Mesenchymal stem cell (in vitro differentiated cells and primary cell): ENCODE data around the gene SLC23A1.

Experiments
- DNase-seq: peaks from one replicate; pipeline ENCODE4 v3.0.0-alpha.2; 2013
- H2AFZ ChIP-seq: one replicate; pipeline ENCODE4 v1.6.1; 2013; ENCODE audit warnings: low read depth, mild to moderate bottlenecking, control low read depth, inconsistent platforms, low read length, moderate library complexity
- H2AK5ac ChIP-seq: 2 replicates; pipeline ENCODE4 v1.6.1; 2013; ENCODE audit warnings: low read length, moderate library complexity, mild to moderate bottlenecking, inconsistent platforms; ENCODE audit not compliant: severe bottlenecking
- H2BK120ac ChIP-seq: one replicate; pipeline ENCODE4 v1.6.1; 2013; ENCODE audit warnings: low read depth, mild to moderate bottlenecking, inconsistent platforms, low read length, moderate library complexity
- H2BK12ac ChIP-seq, 2 experiments: one replicate each; pipeline ENCODE4 v1.6.1; 2013; ENCODE audit warnings: inconsistent platforms in 2 of 2, low read length in 2 of 2, mild to moderate bottlenecking in 2 of 2, moderate library complexity in 2 of 2, control low read depth in 1 of 2
- H2BK15ac ChIP-seq: one replicate; pipeline ENCODE4 v1.6.1; 2013; ENCODE audit warnings: mild to moderate bottlenecking, low read depth, inconsistent platforms; ENCODE audit not compliant: poor library complexity, severe bottlenecking
- H2BK5ac ChIP-seq: 2 replicates; pipeline ENCODE4 v1.6.1; 2013; ENCODE audit warnings: low read depth, mild to moderate bottlenecking, low read length, control low read depth, inconsistent platforms; ENCODE audit not compliant: poor library complexity, severe bottlenecking
- H3K14ac ChIP-seq, 2 experiments: one replicate each; pipeline ENCODE4 v1.6.1; 2013; ENCODE audit warnings: inconsistent platforms in 2 of 2, low read length in 2 of 2, control low read depth in 1 of 2, mild to moderate bottlenecking in 1 of 2, moderate library complexity in 1 of 2
- H3K18ac ChIP-seq, 2 experiments: one replicate each; pipeline ENCODE4 v1.6.1; 2013; ENCODE audit warnings: inconsistent platforms in 2 of 2, low read length in 2 of 2, control low read depth in 1 of 2, low read depth in 1 of 2, mild to moderate bottlenecking in 1 of 2
- H3K23ac ChIP-seq, 2 experiments: one replicate each; pipeline ENCODE4 v1.6.1; 2013; ENCODE audit warnings: inconsistent platforms in 2 of 2, low read length in 2 of 2, mild to moderate bottlenecking in 2 of 2, moderate library complexity in 2 of 2, control low read depth in 1 of 2
- H3K27ac ChIP-seq: 2 replicates; pipeline ENCODE4 v1.5.1; 2013; ENCODE audit warnings: mild to moderate bottlenecking, moderate library complexity, low read length, control low read depth, inconsistent platforms; ENCODE audit not compliant: poor library complexity, severe bottlenecking
- H3K27me3 ChIP-seq, 2 experiments: 2 replicates each; pipeline versions ENCODE4 v1.6.1 to v1.7.0; 2013; ENCODE audit warnings: low read length in 2 of 2, mild to moderate bottlenecking in 2 of 2, moderate library complexity in 2 of 2, control low read depth in 1 of 2, inconsistent platforms in 1 of 2; ENCODE audit not compliant: control insufficient read depth in 1 of 2, insufficient read depth in 1 of 2
- H3K36me3 ChIP-seq, 2 experiments: 2 replicates each; pipeline versions ENCODE4 v1.6.1 to v1.7.0; 2013; ENCODE audit warnings: low read length in 2 of 2, control low read depth in 1 of 2, inconsistent platforms in 1 of 2, low read depth in 1 of 2, mild to moderate bottlenecking in 1 of 2; ENCODE audit not compliant: insufficient read depth in 2 of 2, control insufficient read depth in 1 of 2
- H3K4ac ChIP-seq, 2 experiments: one replicate each; pipeline ENCODE4 v1.6.1; 2013; ENCODE audit warnings: inconsistent platforms in 2 of 2, low read length in 2 of 2, mild to moderate bottlenecking in 2 of 2, moderate library complexity in 2 of 2, control low read depth in 1 of 2, low read depth in 1 of 2
- H3K4me1 ChIP-seq: 2 replicates; pipeline ENCODE4 v1.6.1; 2013; ENCODE audit warnings: low read depth, low read length, control low read depth; ENCODE audit not compliant: control insufficient read depth, insufficient read depth
- H3K4me2 ChIP-seq: 2 replicates; pipeline ENCODE4 v1.6.1; 2013; ENCODE audit warnings: low read length, mild to moderate bottlenecking, inconsistent platforms; ENCODE audit not compliant: poor library complexity, severe bottlenecking
- H3K4me3 ChIP-seq, 2 experiments: 2 replicates each; pipeline versions ENCODE4 v1.5.1 to v1.7.0; 2013; ENCODE audit warnings: low read length in 2 of 2, mild to moderate bottlenecking in 2 of 2, control low read depth in 1 of 2, low read depth in 1 of 2; ENCODE audit not compliant: insufficient read depth in 1 of 2
- H3K79me1 ChIP-seq: replicated peaks from 2 replicates; pipeline ENCODE4 v1.6.1; 2013; ENCODE audit warnings: mild to moderate bottlenecking, control low read depth, low read length, inconsistent platforms; ENCODE audit not compliant: poor library complexity, severe bottlenecking
- H3K9ac ChIP-seq: 2 replicates; pipeline ENCODE4 v1.7.0; 2013; ENCODE audit warnings: mild to moderate bottlenecking, low read length, moderate library complexity
- H3K9me3 ChIP-seq: 2 replicates; pipeline ENCODE4 v1.7.0; 2013; ENCODE audit warnings: mild to moderate bottlenecking, low read length; ENCODE audit not compliant: control insufficient read depth
- H4K8ac ChIP-seq: one replicate; pipeline ENCODE4 v1.6.1; 2013; ENCODE audit warnings: inconsistent platforms, mild to moderate bottlenecking, low read length, moderate library complexity
- H4K91ac ChIP-seq: one replicate; pipeline ENCODE4 v1.6.1; 2013; ENCODE audit warnings: mild to moderate bottlenecking, low read length, inconsistent platforms
- WGBS: methylation state at CpG from one replicate; pipeline ENCODE4 v1.1.7; 2013; ENCODE audit warnings: mixed read lengths; 5-methylcytosine and 5-hydroxymethylcytosine counted together

SLC23A1 gene

GRCh38 chr5:139391570-139392323, 8.7 kb upstream of the SLC23A1 start:
- no peak overlapping the region for H2BK5ac ChIP-seq
- no peaks in the 10 kb centered on the region for H3K79me1 ChIP-seq
- H3K4me3 ChIP-seq = no peak overlapping the region
- no peak overlapping the region for H2BK15ac ChIP-seq
- no peak overlapping the region for H2BK120ac ChIP-seq
- H3K9me3 ChIP-seq = no peaks in the 10 kb centered on the region
- H2BK12ac ChIP-seq = no peak overlapping the region
- H3K4me1 ChIP-seq = peaks cover 37% of the 10 kb centered on the region
- DNase-seq = no peak
- H3K36me3 ChIP-seq = peaks cover 0 to 1% of the 10 kb centered on the region in 2 experiments
- H3K23ac ChIP-seq = no peak overlapping the region
- peaks cover 18 to 29% of the 10 kb centered on the region in 2 experiments for H3K27me3 ChIP-seq
- no peak overlapping the region for H3K4ac ChIP-seq
- H2AFZ ChIP-seq = no peak overlapping the region
- H3K18ac ChIP-seq = no peak overlapping the region
- no peak overlapping the region for H3K9ac ChIP-seq
- H4K8ac ChIP-seq = no peak overlapping the region
- no peak overlapping the region for H3K4me2 ChIP-seq
- H2AK5ac ChIP-seq = no peak overlapping the region
- no peak overlapping the region for H4K91ac ChIP-seq
- 73% methylated on average over 23 of the region's 33 CpGs for WGBS
- H3K27ac ChIP-seq = no peak overlapping the region
- H3K14ac ChIP-seq = no peak overlapping the region

GRCh38 chr5:139390639-139391569, 7.8 kb upstream of the SLC23A1 start:
- H3K27ac ChIP-seq = no peak overlapping the region
- H3K14ac ChIP-seq = no peak overlapping the region
- H2BK5ac ChIP-seq = no peak overlapping the region
- H2BK15ac ChIP-seq = no peak overlapping the region
- no peak overlapping the region for H4K8ac ChIP-seq
- no peak overlapping the region for H3K4me2 ChIP-seq
- WGBS = 92% methylated on average over 10 of the region's 10 CpGs
- peaks cover 36% of the 10 kb centered on the region for H3K4me1 ChIP-seq
- no peak overlapping the region for H3K9ac ChIP-seq
- no peaks in the 10 kb centered on the region for H3K79me1 ChIP-seq
- H2AK5ac ChIP-seq = no peak overlapping the region
- H2BK120ac ChIP-seq = no peak overlapping the region
- no peak overlapping the region for H3K4me3 ChIP-seq
- H3K36me3 ChIP-seq = no peaks in the 10 kb centered on the region
- H3K9me3 ChIP-seq = no peaks in the 10 kb centered on the region
- H3K27me3 ChIP-seq = peaks cover 18 to 29% of the 10 kb centered on the region in 2 experiments
- no peak overlapping the region for H3K4ac ChIP-seq
- no peak overlapping the region for H4K91ac ChIP-seq
- H3K23ac ChIP-seq = no peak overlapping the region
- no peak for DNase-seq
- H2BK12ac ChIP-seq = no peak overlapping the region
- H3K18ac ChIP-seq = no peak overlapping the region
- no peak overlapping the region for H2AFZ ChIP-seq

- Histone ChIP-seq H3K4me2 (no peak within 1 kb of the TSS), H3K4me3 (no peak within 1 kb of the TSS), H3K79me1 (no peaks in the 10 kb centered on the region), H2AK5ac (no peak within 1 kb of the TSS), H3K23ac (no peak within 1 kb of the TSS), H2BK15ac (no peak within 1 kb of the TSS), H3K27me3 (peaks cover 11 to 23% of the 10 kb centered on the region in 2 experiments), H3K4me1 (peaks cover 32% of the 10 kb centered on the region), H3K18ac (no peak within 1 kb of the TSS), H3K14ac (no peak within 1 kb of the TSS), H4K91ac (no peak within 1 kb of the TSS), H2BK12ac (no peak within 1 kb of the TSS), H3K36me3 (no peaks in the 10 kb centered on the region), H3K4ac (no peak within 1 kb of the TSS), H2BK120ac (no peak within 1 kb of the TSS), H3K9ac (no peak within 1 kb of the TSS), H3K9me3 (no peaks in the 10 kb centered on the region), H4K8ac (no peak within 1 kb of the TSS), H2AFZ (no peak within 1 kb of the TSS), H2BK5ac (no peak within 1 kb of the TSS), H3K27ac (no peak within 1 kb of the TSS)
- no peak for DNase-seq
- 78% methylated on average over 8 of the region's 11 CpGs for WGBS
Observed at GRCh38 chr5:139389701-139390638, 6.9 kb upstream of the SLC23A1 start, which contains the start of gene MZB1. Gene MZB1, minus strand, starts transcription at chr5:139389913. Its CDS starts 57 bp downstream, at chr5:139389856.
